MM.1S (cell line): Measurements from ENCODE around the gene TSSC4.
"Not testable (repeated sequence)": the region's sequence is repeated elsewhere in the genome, so short reads cannot be mapped to it uniquely, and the experiment has no call there.

ENCODE experiments used
- DNase-seq: peaks from one replicate; pipeline ENCODE4 v3.0.0-alpha.2; 2015
- H2AFZ ChIP-seq: fragments of 300-600 bp; sonication (generic); 2 replicates; pipeline ENCODE4 v1.6.0; 2016; ENCODE audit warnings: antibody characterized with exemption, low read length
- H3F3A ChIP-seq: fragments of 300-600 bp; sonication (generic); 2 replicates; pipeline ENCODE4 v1.6.1; 2016; ENCODE audit warnings: mild to moderate bottlenecking, antibody characterized with exemption, low read length, moderate library complexity, mixed read lengths; ENCODE audit not compliant: insufficient read depth
- H3K27ac ChIP-seq: fragments of 300-600 bp; sonication (generic); 2 replicates; pipeline ENCODE4 v1.5.1; 2016; ENCODE audit warnings: mild to moderate bottlenecking, low read length
- H3K27me3 ChIP-seq: fragments of 300-600 bp; sonication (generic); replicated peaks from 2 replicates; pipeline ENCODE4 v1.6.0; 2016; ENCODE audit warnings: low read length; ENCODE audit not compliant: insufficient read depth
- H3K36me3 ChIP-seq: fragments of 300-600 bp; sonication (generic); replicated peaks from 2 replicates; pipeline ENCODE4 v1.6.1; 2016; ENCODE audit warnings: mild to moderate bottlenecking, low read length, mixed read lengths; ENCODE audit not compliant: insufficient read depth
- H3K4me1 ChIP-seq: fragments of 300-600 bp; sonication (generic); 2 replicates; pipeline ENCODE4 v1.6.1; 2016; ENCODE audit warnings: low read length, mixed read lengths
- H3K4me2 ChIP-seq: fragments of 300-600 bp; sonication (generic); 2 replicates; pipeline ENCODE4 v1.6.0; 2016; ENCODE audit warnings: low read depth, low read length
- H3K4me3 ChIP-seq: fragments of 300-600 bp; sonication (generic); 2 replicates; pipeline ENCODE4 v1.5.1; 2016; ENCODE audit warnings: low read length, mixed read lengths
- H3K79me2 ChIP-seq: fragments of 300-600 bp; sonication (generic); 2 replicates; pipeline ENCODE4 v1.6.1; 2016; ENCODE audit warnings: mixed run types, low read length, mixed read lengths
- H3K9ac ChIP-seq: fragments of 300-600 bp; sonication (generic); 2 replicates; pipeline ENCODE4 v1.6.1; 2016; ENCODE audit warnings: low read length, mixed read lengths
- H3K9me2 ChIP-seq: fragments of 300-600 bp; sonication (generic); replicated peaks from 2 replicates; pipeline ENCODE4 v1.6.1; 2016; ENCODE audit warnings: mild to moderate bottlenecking, low read length, mixed read lengths; ENCODE audit not compliant: insufficient read depth
- H3K9me3 ChIP-seq: fragments of 300-600 bp; sonication (generic); replicated peaks from 2 replicates; pipeline ENCODE4 v1.6.1; 2016; ENCODE audit warnings: mild to moderate bottlenecking, low read length, mixed read lengths; ENCODE audit not compliant: insufficient read depth
- H4K20me1 ChIP-seq: fragments of 300-600 bp; sonication (generic); 2 replicates; pipeline ENCODE4 v1.6.1; 2016; ENCODE audit warnings: mild to moderate bottlenecking, low read length, moderate library complexity, mixed read lengths; ENCODE audit not compliant: insufficient read depth
- CTCF ChIP-seq: fragments of 300-600 bp; sonication (generic); IDR thresholded peaks from 2 replicates; pipeline ENCODE4 v1.5.1; 2016; ENCODE audit warnings: antibody characterized with exemption, low read length, mixed read lengths
- EZH2 ChIP-seq: fragments of 300-600 bp; sonication (generic); optimal IDR thresholded peaks from 2 replicates; pipeline ENCODE3; 2017; ENCODE audit warnings: low read depth, mild to moderate bottlenecking, antibody characterized with exemption, low read length, mixed read lengths
- EZH2phosphoT487 ChIP-seq: fragments of 300-600 bp; sonication (generic); IDR thresholded peaks from 2 replicates; pipeline ENCODE4 v1.6.1; 2018; ENCODE audit warnings: antibody characterized with exemption, low read length

The TSSC4 gene

DNA sequence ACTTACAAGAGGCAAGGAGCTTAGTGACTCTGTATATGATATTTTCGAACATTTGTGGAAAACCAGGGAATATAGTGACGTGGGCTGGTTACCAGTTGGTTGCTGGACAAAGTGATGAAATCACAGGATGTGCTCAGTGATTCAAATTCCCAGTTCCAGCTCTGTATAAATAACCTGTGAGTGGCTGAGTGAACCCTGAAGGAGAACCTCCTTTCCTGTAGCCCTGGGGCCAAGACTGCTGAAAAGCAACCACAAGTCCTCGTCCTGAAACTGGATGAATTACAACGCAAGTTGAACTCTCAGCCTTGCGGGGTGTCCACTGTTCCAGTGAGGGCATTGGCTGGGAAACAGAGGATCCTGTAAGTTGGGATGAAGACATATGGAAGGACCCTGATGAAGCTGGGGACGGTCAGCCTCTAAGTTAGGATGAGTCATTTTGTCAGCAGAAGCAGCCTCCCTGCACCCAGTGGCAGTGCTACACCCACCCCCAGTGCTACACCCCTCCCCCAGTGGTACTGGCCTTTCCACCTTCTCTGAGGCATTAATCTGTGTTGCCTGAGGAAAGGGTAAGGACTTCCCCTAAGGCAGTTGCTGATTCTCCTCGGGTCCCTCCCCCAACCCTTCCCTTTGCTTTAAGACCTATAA lies 45.4 kb upstream of the TSSC4 start:
- Histone ChIP-seq H3K9ac (no peak overlapping the region), H3K4me1 (no peaks in the 10 kb centered on the region), H3K4me2 (no peak overlapping the region), H3K9me3 (no peaks in the 10 kb centered on the region), H3K4me3 (no peak overlapping the region), H3K36me3 (no peaks in the 10 kb centered on the region), H3K79me2 (no peaks in the 10 kb centered on the region), H3F3A (no peaks in the 10 kb centered on the region), H3K9me2 (no peaks in the 10 kb centered on the region), H3K27ac (no peak overlapping the region), H4K20me1 (no peaks in the 10 kb centered on the region), H2AFZ (no peak overlapping the region), H3K27me3 (peaks cover 84% of the 10 kb centered on the region)
- TF ChIP-seq EZH2phosphoT487 (no peak), EZH2 (no peak), CTCF (no peak)
- no peak for DNase-seq

DNA sequence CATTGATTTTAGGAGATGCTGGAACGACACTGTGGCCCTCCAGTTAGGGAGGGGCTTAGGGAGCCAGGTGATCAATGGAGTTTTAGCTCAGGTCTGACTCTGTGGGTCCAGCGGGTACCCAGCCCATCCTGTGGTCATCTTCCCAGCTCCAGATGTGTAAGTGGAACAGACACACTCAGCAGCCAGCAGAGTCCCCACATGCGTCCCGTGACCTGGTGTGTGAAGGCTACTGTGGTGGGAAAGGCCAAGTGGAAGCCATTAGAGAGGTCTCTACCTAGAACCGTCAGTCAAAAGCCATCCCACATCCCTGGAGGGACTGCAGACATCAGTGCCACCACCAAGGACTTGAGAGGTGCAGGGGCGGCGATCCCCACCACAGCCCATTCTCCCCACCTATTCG lies 43.3 kb upstream of the TSSC4 start:
- Histone ChIP-seq H3K4me2 (no peak overlapping the region), H3K27ac (no peak overlapping the region), H3K4me3 (no peak overlapping the region), H3K9me2 (no peaks in the 10 kb centered on the region), H4K20me1 (no peaks in the 10 kb centered on the region), H2AFZ (no peak overlapping the region), H3K4me1 (no peaks in the 10 kb centered on the region), H3K36me3 (no peaks in the 10 kb centered on the region), H3F3A (no peaks in the 10 kb centered on the region), H3K79me2 (no peaks in the 10 kb centered on the region), H3K9me3 (no peaks in the 10 kb centered on the region), H3K9ac (no peak overlapping the region), H3K27me3 (peaks cover 81% of the 10 kb centered on the region)
- TF ChIP-seq EZH2 (no peak), CTCF (no peak), EZH2phosphoT487 (no peak)
- no peak for DNase-seq

- H3K4me3 ChIP-seq, H3K36me3 ChIP-seq, H2AFZ ChIP-seq, H3K4me2 ChIP-seq, H3K27ac ChIP-seq, H3K9me2 ChIP-seq, H3K4me1 ChIP-seq, H4K20me1 ChIP-seq, H3F3A ChIP-seq, H3K79me2 ChIP-seq, H3K9ac ChIP-seq, H3K9me3 ChIP-seq, DNase-seq: not testable (repeated sequence)
- H3K27me3 ChIP-seq: peaks cover 81% of the 10 kb centered on the region
Observed at GRCh38 chr11:2357651-2358050, 42.9 kb upstream of the TSSC4 start.

GRCh38 chr11:2358754-2359442 lies 41.7 kb upstream of the TSSC4 start:
- DNase-seq: no peak
- H3K9me2 ChIP-seq: no peaks in the 10 kb centered on the region
- TF ChIP-seq CTCF (no peak), EZH2 (no peak), EZH2phosphoT487 (no peak)
- no peaks in the 10 kb centered on the region for H3K9me3 ChIP-seq
- no peak overlapping the region for H3K4me3 ChIP-seq
- no peak overlapping the region for H3K27ac ChIP-seq
- no peak overlapping the region for H2AFZ ChIP-seq
- no peaks in the 10 kb centered on the region for H3F3A ChIP-seq
- H3K79me2 ChIP-seq: no peaks in the 10 kb centered on the region
- no peaks in the 10 kb centered on the region for H4K20me1 ChIP-seq
- peaks cover 81% of the 10 kb centered on the region for H3K27me3 ChIP-seq
- no peaks in the 10 kb centered on the region for H3K4me1 ChIP-seq
- H3K36me3 ChIP-seq: no peaks in the 10 kb centered on the region
- H3K9ac ChIP-seq: no peak overlapping the region
- H3K4me2 ChIP-seq: peak overlapping the region; percentile 3; the same call in 1 of the 2 replicates
